ENCODE data around the gene SUN1. TPM values are rescaled to one million over a fixed set of nuclear protein-coding genes. Genes with fewer than 3 reads are reported as not detected.

SUN1 gene, protein sequence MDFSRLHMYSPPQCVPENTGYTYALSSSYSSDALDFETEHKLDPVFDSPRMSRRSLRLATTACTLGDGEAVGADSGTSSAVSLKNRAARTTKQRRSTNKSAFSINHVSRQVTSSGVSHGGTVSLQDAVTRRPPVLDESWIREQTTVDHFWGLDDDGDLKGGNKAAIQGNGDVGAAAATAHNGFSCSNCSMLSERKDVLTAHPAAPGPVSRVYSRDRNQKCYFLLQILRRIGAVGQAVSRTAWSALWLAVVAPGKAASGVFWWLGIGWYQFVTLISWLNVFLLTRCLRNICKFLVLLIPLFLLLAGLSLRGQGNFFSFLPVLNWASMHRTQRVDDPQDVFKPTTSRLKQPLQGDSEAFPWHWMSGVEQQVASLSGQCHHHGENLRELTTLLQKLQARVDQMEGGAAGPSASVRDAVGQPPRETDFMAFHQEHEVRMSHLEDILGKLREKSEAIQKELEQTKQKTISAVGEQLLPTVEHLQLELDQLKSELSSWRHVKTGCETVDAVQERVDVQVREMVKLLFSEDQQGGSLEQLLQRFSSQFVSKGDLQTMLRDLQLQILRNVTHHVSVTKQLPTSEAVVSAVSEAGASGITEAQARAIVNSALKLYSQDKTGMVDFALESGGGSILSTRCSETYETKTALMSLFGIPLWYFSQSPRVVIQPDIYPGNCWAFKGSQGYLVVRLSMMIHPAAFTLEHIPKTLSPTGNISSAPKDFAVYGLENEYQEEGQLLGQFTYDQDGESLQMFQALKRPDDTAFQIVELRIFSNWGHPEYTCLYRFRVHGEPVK
- 109 and 344 TPM in 2 replicates for total RNA-seq

DNA sequence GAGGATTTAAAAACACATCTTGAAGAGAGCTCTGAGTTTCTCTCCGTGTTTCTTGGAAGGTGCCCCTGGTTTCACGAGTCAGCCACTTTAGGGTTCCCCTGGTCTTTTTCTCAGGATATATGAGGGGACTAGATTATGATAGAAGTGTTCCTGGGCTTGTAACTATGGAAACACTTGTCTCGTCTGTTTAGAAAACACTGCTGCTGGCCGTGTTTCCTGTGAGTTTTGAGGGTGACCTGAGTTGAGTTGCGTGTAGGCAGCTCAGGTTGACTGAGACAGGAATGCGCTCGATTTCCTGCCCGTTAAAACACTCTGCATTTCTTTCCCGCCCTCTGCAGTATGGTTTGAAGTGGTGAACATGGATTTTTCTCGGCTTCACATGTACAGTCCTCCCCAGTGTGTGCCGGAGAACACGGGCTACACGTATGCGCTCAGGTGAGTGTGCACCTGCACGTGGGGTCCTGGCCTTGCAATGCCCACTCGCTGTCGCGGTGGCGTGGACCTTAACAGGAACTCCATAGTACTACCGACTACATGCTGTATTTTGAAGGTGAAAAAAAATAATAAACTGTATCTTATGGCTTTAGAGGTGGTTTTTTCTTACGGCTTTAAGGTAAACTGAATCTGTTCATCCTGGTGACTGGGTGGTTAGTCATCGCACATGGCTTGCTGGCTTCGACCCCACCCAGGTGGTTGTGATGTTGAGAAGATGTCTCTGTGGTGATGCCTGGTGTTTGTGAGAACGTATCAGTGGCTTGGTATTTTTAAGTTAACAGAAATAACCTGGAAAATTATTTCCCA is at the start of gene SUN1:
Gene SUN1 (plus strand): TSS at position 310 of the 801 bp plus-strand sequence. CDS start 49 bp downstream, at position 359.

DNA sequence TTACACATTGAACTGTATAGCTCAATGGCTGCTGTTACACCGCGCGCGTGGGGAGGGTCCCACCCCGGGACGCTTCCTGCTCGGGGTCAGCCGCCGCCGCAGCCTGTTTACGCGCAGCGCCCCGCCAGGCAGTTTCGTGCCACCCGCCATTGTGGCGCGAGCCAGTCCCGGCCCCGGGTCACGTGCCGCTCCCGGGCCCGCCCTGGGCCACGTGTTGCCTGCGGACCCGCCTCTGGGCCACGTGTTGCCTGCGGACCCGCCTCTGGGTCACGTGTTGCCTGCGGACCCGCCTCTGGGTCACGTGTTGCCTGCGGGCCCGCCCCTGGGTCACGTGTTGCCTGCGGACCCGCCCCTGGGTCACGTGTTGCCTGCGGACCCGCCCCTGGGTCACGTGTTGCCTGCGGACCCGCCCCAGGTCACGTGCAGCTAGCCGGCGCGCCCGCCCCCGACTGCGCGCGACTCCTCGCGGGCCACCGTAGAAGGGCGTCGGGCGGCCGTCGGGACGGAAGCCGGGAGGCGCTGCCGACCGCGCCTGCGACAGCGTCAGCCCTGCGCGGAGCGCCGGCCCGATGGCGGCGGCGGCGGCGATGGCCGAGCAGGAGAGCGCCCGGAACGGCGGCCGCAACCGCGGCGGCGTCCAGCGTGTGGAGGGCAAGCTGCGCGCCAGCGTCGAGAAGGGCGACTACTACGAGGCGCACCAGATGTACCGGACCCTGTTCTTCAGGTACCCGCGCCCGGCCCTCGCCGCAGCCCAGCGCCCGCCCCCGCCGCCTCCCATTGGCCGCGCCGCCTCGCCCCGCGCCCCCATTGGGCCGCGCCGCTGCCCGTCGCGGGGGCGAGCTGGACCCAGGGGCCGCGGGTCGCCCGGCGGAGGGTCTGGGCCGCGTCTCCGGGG is 44.0 kb downstream of the SUN1 start, which contains the start of gene GET4:
Gene GET4 (plus strand): TSS at position 478 of the 895 bp plus-strand sequence. CDS start 92 bp downstream, at position 570.

Other genes starting within 250 kb of the SUN1 start
- 20.0 and 32.6 TPM in 2 replicates for gene DNAAF5, start 105.8 kb upstream of the SUN1 start, total RNA-seq
- 8.6 and 9.1 TPM in 2 replicates for gene PRKAR1B, start 105.2 kb upstream of the SUN1 start, total RNA-seq
- 15.4 and 16.5 TPM in 2 replicates for gene GET4, start 44.1 kb downstream of the SUN1 start, total RNA-seq
- gene ADAP1, start 122.2 kb downstream of the SUN1 start, total RNA-seq: 1.6 and 2.0 TPM in 2 replicates
- 11.9 and 20.8 TPM in 2 replicates for gene COX19, start 143.1 kb downstream of the SUN1 start, total RNA-seq
- 0.22 and 9.8 TPM in 2 replicates for gene CYP2W1, start 150.7 kb downstream of the SUN1 start, total RNA-seq
- gene GPR146, start 212.1 kb downstream of the SUN1 start, total RNA-seq: 0.33 and 1.2 TPM in 2 replicates